Stomach smooth muscle (tissue), 2 donors: Measurements from ENCODE around the gene TNIK.

ENCODE experiments used
- H3K27ac ChIP-seq: one replicate; pipeline ENCODE4 v1.7.0; 2013; ENCODE audit warnings: mild to moderate bottlenecking, low read length, inconsistent platforms
- H3K27me3 ChIP-seq, 2 donors: one replicate each; pipeline ENCODE4 v1.7.0; 2013; ENCODE audit warnings: low read length in 2 of 2; ENCODE audit not compliant: insufficient read depth in 2 of 2, control insufficient read depth in 1 of 2
- H3K36me3 ChIP-seq, 2 donors: one replicate each; pipeline ENCODE4 v1.7.0; 2013; ENCODE audit warnings: low read length in 2 of 2; ENCODE audit not compliant: control insufficient read depth in 2 of 2, insufficient read depth in 2 of 2
- H3K4me1 ChIP-seq: one replicate; pipeline ENCODE4 v1.7.0; 2013; ENCODE audit warnings: low read length; ENCODE audit not compliant: control insufficient read depth, insufficient read depth
- H3K4me3 ChIP-seq, 2 donors: one replicate each; pipeline ENCODE4 v1.7.0; 2013; ENCODE audit warnings: low read length in 2 of 2
- H3K9ac ChIP-seq, 2 donors: one replicate each; pipeline ENCODE4 v1.7.0; 2013; ENCODE audit warnings: low read length in 2 of 2, mild to moderate bottlenecking in 1 of 2
- H3K9me3 ChIP-seq, 2 donors: one replicate each; pipeline ENCODE4 v1.7.0; 2013; ENCODE audit warnings: low read length in 2 of 2; ENCODE audit not compliant: control insufficient read depth in 2 of 2
- donor health status: healthy.
- donor health status: Pancreatic carcinoma.

TNIK gene

GRCh38 chr3:171353423-171353822 is 106.8 kb downstream of the TNIK start:
- no peaks in the 10 kb centered on the region for H3K9me3 ChIP-seq
- H3K36me3 ChIP-seq, result no peaks in the 10 kb centered on the region
- H3K4me3 ChIP-seq, result no peak overlapping the region
- H3K4me1 ChIP-seq, result no peaks in the 10 kb centered on the region
- no peak overlapping the region for H3K27ac ChIP-seq
- H3K9ac ChIP-seq, result no peak overlapping the region
- H3K27me3 ChIP-seq, result no peaks in the 10 kb centered on the region

- H3K9me3 ChIP-seq, result no peaks in the 10 kb centered on the region
- H3K36me3 ChIP-seq, result no peaks in the 10 kb centered on the region
- H3K4me1 ChIP-seq, result no peaks in the 10 kb centered on the region
- no peak overlapping the region for H3K4me3 ChIP-seq
- no peak overlapping the region for H3K27ac ChIP-seq
- H3K9ac ChIP-seq, result no peak overlapping the region
- H3K27me3 ChIP-seq, result no peaks in the 10 kb centered on the region
These were observed 107.7 kb downstream of the TNIK start for GRCh38 chr3:171352387-171352935.

- H3K27me3 ChIP-seq, result no peaks in the 10 kb centered on the region
- H3K4me1 ChIP-seq, result no peaks in the 10 kb centered on the region
- no peak overlapping the region for H3K9ac ChIP-seq
- H3K27ac ChIP-seq, result no peak overlapping the region
- no peaks in the 10 kb centered on the region for H3K36me3 ChIP-seq
- no peak overlapping the region for H3K4me3 ChIP-seq
- H3K9me3 ChIP-seq, result no peaks in the 10 kb centered on the region
These were observed 108.5 kb downstream of the TNIK start for GRCh38 chr3:171351676-171352075.

GRCh38 chr3:171350364-171350763 is 109.8 kb downstream of the TNIK start:
- Histone ChIP-seq H3K27me3 (no peaks in the 10 kb centered on the region), H3K4me1 (no peaks in the 10 kb centered on the region), H3K9ac (no peak overlapping the region), H3K27ac (no peak overlapping the region), H3K4me3 (no peak overlapping the region), H3K9me3 (no peaks in the 10 kb centered on the region), H3K36me3 (no peaks in the 10 kb centered on the region)

- no peaks in the 10 kb centered on the region for H3K36me3 ChIP-seq
- H3K27ac ChIP-seq, result no peak overlapping the region
- H3K4me1 ChIP-seq, result no peaks in the 10 kb centered on the region
- no peaks in the 10 kb centered on the region for H3K9me3 ChIP-seq
- H3K9ac ChIP-seq, result no peak overlapping the region
- H3K27me3 ChIP-seq, result no peaks in the 10 kb centered on the region
- H3K4me3 ChIP-seq, result no peak overlapping the region
These were observed 110.8 kb downstream of the TNIK start for GRCh38 chr3:171349392-171349791.

- Histone ChIP-seq H3K4me1 (no peaks in the 10 kb centered on the region), H3K9ac (no peak overlapping the region), H3K27ac (no peak overlapping the region), H3K4me3 (no peak overlapping the region), H3K9me3 (no peaks in the 10 kb centered on the region), H3K27me3 (no peaks in the 10 kb centered on the region), H3K36me3 (no peaks in the 10 kb centered on the region)
These were observed 112.1 kb downstream of the TNIK start for GRCh38 chr3:171348121-171348520.

- H3K4me1 ChIP-seq, result no peaks in the 10 kb centered on the region
- H3K9me3 ChIP-seq, result no peaks in the 10 kb centered on the region
- no peaks in the 10 kb centered on the region for H3K27me3 ChIP-seq
- H3K27ac ChIP-seq, result no peak overlapping the region
- no peaks in the 10 kb centered on the region for H3K36me3 ChIP-seq
- H3K4me3 ChIP-seq, result peak overlapping the region in 1 of 2 donors; percentile 5
- H3K9ac ChIP-seq, result no peak overlapping the region
These were observed 112.7 kb downstream of the TNIK start for GRCh38 chr3:171347301-171348039.

GRCh38 chr3:171346582-171347300 is 113.5 kb downstream of the TNIK start:
- H3K4me1 ChIP-seq, result no peaks in the 10 kb centered on the region
- H3K9ac ChIP-seq, result no peak overlapping the region
- no peaks in the 10 kb centered on the region for H3K27me3 ChIP-seq
- H3K36me3 ChIP-seq, result no peaks in the 10 kb centered on the region
- H3K27ac ChIP-seq, result no peak overlapping the region
- H3K9me3 ChIP-seq, result no peaks in the 10 kb centered on the region
- no peak overlapping the region for H3K4me3 ChIP-seq

- Histone ChIP-seq H3K36me3 (no peaks in the 10 kb centered on the region), H3K4me1 (no peaks in the 10 kb centered on the region), H3K4me3 (no peak overlapping the region), H3K27ac (no peak overlapping the region), H3K27me3 (no peaks in the 10 kb centered on the region), H3K9ac (no peak overlapping the region), H3K9me3 (no peaks in the 10 kb centered on the region)
These were observed 114.2 kb downstream of the TNIK start for GRCh38 chr3:171346019-171346418.

GRCh38 chr3:171345107-171345843 is 114.9 kb downstream of the TNIK start:
- Histone ChIP-seq H3K27me3 (no peaks in the 10 kb centered on the region), H3K4me1 (no peaks in the 10 kb centered on the region), H3K27ac (no peak overlapping the region), H3K4me3 (no peak overlapping the region), H3K9me3 (no peaks in the 10 kb centered on the region), H3K9ac (no peak overlapping the region), H3K36me3 (no peaks in the 10 kb centered on the region)
